ENCODE data around the gene DQX1. TPM values are rescaled to one million over a fixed set of nuclear protein-coding genes. Genes with fewer than 3 reads are reported as not detected.

DQX1 gene
- total RNA-seq, 1 donor from 2014 or later, result not detected

Other genes with a start within 250 kb of the DQX1 start
- under 0.01 and 0.25 TPM in 2 replicates for gene SLC4A5, start 182.8 kb downstream of the DQX1 start, total RNA-seq
- gene DCTN1, start 145.9 kb downstream of the DQX1 start, total RNA-seq, result 105 and 136 TPM in 2 replicates
- under 0.01 and 0.13 TPM in 2 replicates for gene C2orf81, start 104.6 kb downstream of the DQX1 start, total RNA-seq
- 36.7 and 37.6 TPM in 2 replicates for gene WDR54, start 104.5 kb downstream of the DQX1 start, total RNA-seq
- gene RTKN, start 84.3 kb downstream of the DQX1 start, total RNA-seq, result 18.0 and 32.9 TPM in 2 replicates
- gene INO80B, start 71.1 kb downstream of the DQX1 start, total RNA-seq, result 4.1 and 7.1 TPM in 2 replicates
- 35.3 and 49.9 TPM in 2 replicates for gene WBP1, start 67.8 kb downstream of the DQX1 start, total RNA-seq
- gene MOGS, start 60.8 kb downstream of the DQX1 start, total RNA-seq, result 40.4 and 57.1 TPM in 2 replicates
- 27.3 and 31.3 TPM in 2 replicates for gene MRPL53, start 53.6 kb downstream of the DQX1 start, total RNA-seq
- 9.1 and 13.1 TPM in 2 replicates for gene CCDC142, start 43.2 kb downstream of the DQX1 start, total RNA-seq
- 5.3 and 7.3 TPM in 2 replicates for gene TTC31, start 43.1 kb downstream of the DQX1 start, total RNA-seq
- gene LBX2, start 26.6 kb downstream of the DQX1 start, total RNA-seq, result 0.39 and 0.51 TPM in 2 replicates
- gene PCGF1, start 18.5 kb downstream of the DQX1 start, total RNA-seq, result 8.1 and 11.0 TPM in 2 replicates
- not detected in 2 replicates for gene TLX2, start 11.8 kb downstream of the DQX1 start, total RNA-seq
- 84.3 and 113 TPM in 2 replicates for gene AUP1, start 3.5 kb upstream of the DQX1 start, total RNA-seq
- 40.3 and 51.7 TPM in 2 replicates for gene HTRA2, start 3.7 kb upstream of the DQX1 start, total RNA-seq
- gene LOXL3, start 27.7 kb upstream of the DQX1 start, total RNA-seq, result 0.77 and 2.0 TPM in 2 replicates
- 20.9 and 27.1 TPM in 2 replicates for gene DOK1, start 28.5 kb upstream of the DQX1 start, total RNA-seq
- gene M1AP, start 122.1 kb upstream of the DQX1 start, total RNA-seq, result not detected in 2 replicates
- gene SEMA4F, start 128.0 kb upstream of the DQX1 start, total RNA-seq, result 2.6 and 5.1 TPM in 2 replicates